Measurements from ENCODE around the gene ATP4A.

DNA sequence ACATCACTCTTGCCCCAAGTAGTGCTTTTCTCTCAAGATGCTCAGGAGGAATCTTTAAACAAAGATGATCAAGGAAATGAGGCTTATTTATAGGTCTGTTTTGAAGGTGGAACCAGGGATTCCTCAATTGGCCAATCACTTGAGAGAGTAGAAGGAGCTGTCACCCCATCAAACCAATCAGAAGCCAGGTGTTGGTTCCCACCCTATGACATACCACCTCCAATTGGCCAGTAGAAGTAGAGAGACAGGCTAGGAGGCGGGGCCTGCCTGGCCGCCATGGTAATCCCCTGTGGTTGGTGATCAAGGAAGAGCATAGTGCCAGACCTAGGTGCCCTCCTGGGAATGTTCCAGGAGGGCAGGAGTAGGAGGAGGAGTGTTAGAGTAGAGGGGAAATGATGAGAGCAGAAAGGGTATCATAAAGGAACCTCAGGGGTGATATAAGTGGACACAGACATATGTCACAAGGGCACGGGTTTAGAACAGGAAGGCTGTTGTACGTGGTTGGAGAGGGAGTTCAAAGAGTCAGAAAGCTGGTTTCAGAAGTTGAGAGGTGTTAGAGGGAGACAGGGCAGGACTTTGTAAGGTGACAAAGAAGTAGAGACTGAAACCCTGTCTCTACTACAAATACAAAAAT, 33.0 kb upstream of the ATP4A start:
- no peak for TF ChIP-seq POLR2AphosphoS5 (IDR thresholded peaks at IDR 0.05; ENCODE audit: low read depth, low read length)
- TF ChIP-seq POLR2A (IDR thresholded peaks at IDR 0.05; ENCODE audit: low read depth, low read length): no peak
- no peak for TF ChIP-seq TAF1 (IDR thresholded peaks at IDR 0.05; ENCODE audit: low read depth, low read length)
- no peak for TF ChIP-seq SPI1 (IDR thresholded peaks at IDR 0.05; ENCODE audit: low read depth, low read length)
- TF ChIP-seq POU2F2 (IDR thresholded peaks at IDR 0.05; ENCODE audit: low read depth, low read length): no peak
